B cell (primary cell): ENCODE measurements around the gene ZNF732. TPM values are rescaled to one million over a fixed set of nuclear protein-coding genes. Genes with fewer than 3 reads are reported as not detected.

ENCODE experiments used
- ATAC-seq: fragments of 200-7000 bp; cut with Tn5 transposase; one replicate; pipeline ENCODE4 v1.10.0; 2021; ENCODE audit warnings: low read depth, mild to moderate bottlenecking, moderate number of reproducible peaks, moderate library complexity
- CTCF ChIA-PET: fragments of 350-600 bp; sonication (Branson Sonifier 250); formaldehyde crosslinking; loops from one replicate; lab custom pipeline; 2021; ENCODE audit warnings: antibody characterized with exemption, inconsistent platforms; lab: Charles Lee
- POLR2A ChIA-PET: fragments of 350-600 bp; sonication (Branson Sonifier 250); formaldehyde crosslinking; loops from one replicate; lab custom pipeline; 2021; ENCODE audit warnings: antibody characterized with exemption; lab: Charles Lee
- DNase-seq: peaks from one replicate; pipeline ENCODE4 v3.0.0; 2013
- H2AFZ ChIP-seq: 2 replicates; pipeline ENCODE4 v1.6.1; 2012; ENCODE audit warnings: mild to moderate bottlenecking, low read depth, low read length; ENCODE audit not compliant: insufficient read depth, poor library complexity, severe bottlenecking
- H3K27ac ChIP-seq, 2 donors: 1 replicate in 1 of 2; 2 replicates in 1 of 2; pipeline ENCODE4 v1.5.1; 2012 to 2013; ENCODE audit warnings: low read length in 2 of 2, mild to moderate bottlenecking in 2 of 2, moderate library complexity in 1 of 2
- H3K27me3 ChIP-seq, 4 experiments: fragments of 200-600 bp in 1 of 4; sonication (generic) in 1 of 4; replicated peaks in 1 of 4; 1 replicate in 2 of 4; 2 replicates in 2 of 4; pipeline versions ENCODE4 v1.6.1 to v1.7.0; 2013 to 2016; ENCODE audit warnings: low read length in 3 of 4, mild to moderate bottlenecking in 2 of 4, mixed read lengths in 1 of 4, moderate library complexity in 1 of 4; ENCODE audit not compliant: insufficient read depth in 4 of 4, control insufficient read depth in 3 of 4; ENCODE audit errors: control extremely low read depth in 1 of 4
- H3K36me3 ChIP-seq, 2 experiments: replicated peaks in 1 of 2; 1 replicate in 1 of 2; 2 replicates in 1 of 2; pipeline versions ENCODE4 v1.6.1 to v1.7.1; 2013; ENCODE audit warnings: low read length in 1 of 2; ENCODE audit not compliant: insufficient read depth in 2 of 2, control insufficient read depth in 1 of 2; ENCODE audit errors: control extremely low read depth in 1 of 2, extremely low read depth in 1 of 2
- H3K4me1 ChIP-seq, 2 donors: fragments of 200-600 bp in 1 of 2; sonication (generic) in 1 of 2; 1 replicate in 1 of 2; 2 replicates in 1 of 2; pipeline versions ENCODE4 v1.5.1 to v1.6.1; 2013 to 2017; ENCODE audit warnings: low read length in 2 of 2; ENCODE audit not compliant: control insufficient read depth in 2 of 2, insufficient read depth in 2 of 2
- H3K4me2 ChIP-seq: replicated peaks from 2 replicates; pipeline ENCODE3; 2012; ENCODE audit warnings: mild to moderate bottlenecking, low read depth, low read length; ENCODE audit not compliant: poor library complexity, severe bottlenecking
- H3K4me3 ChIP-seq, 5 experiments: fragments of 200-600 bp in 1 of 5; sonication (generic) in 1 of 5; 1 replicate in 3 of 5; 2 replicates in 2 of 5; pipeline versions ENCODE4 v1.5.1 to v1.7.0; 2011 to 2016; ENCODE audit warnings: low read length in 4 of 5, mild to moderate bottlenecking in 4 of 5, low read depth in 2 of 5, control low read depth in 1 of 5, moderate library complexity in 1 of 5; ENCODE audit not compliant: insufficient read depth in 1 of 5; ENCODE audit errors: control extremely low read depth in 1 of 5, extremely low read depth in 1 of 5
- H3K79me2 ChIP-seq: fragments of 200-600 bp; sonication (generic); one replicate; pipeline ENCODE4 v1.6.0; 2016; ENCODE audit warnings: low read length; ENCODE audit not compliant: control insufficient read depth, insufficient read depth
- H3K9ac ChIP-seq: fragments of 200-600 bp; sonication (generic); 2 replicates; pipeline ENCODE4 v1.6.1; 2017; ENCODE audit warnings: mild to moderate bottlenecking, low read length, moderate library complexity
- H3K9me3 ChIP-seq, 3 donors: one replicate each; pipeline versions ENCODE4 v1.6.1 to v1.7.1; 2013; ENCODE audit warnings: low read length in 2 of 3; ENCODE audit not compliant: control insufficient read depth in 2 of 3, insufficient read depth in 1 of 3; ENCODE audit errors: control extremely low read depth in 1 of 3
- H4K20me1 ChIP-seq: 2 replicates; pipeline ENCODE4 v1.6.0; 2012; ENCODE audit warnings: mild to moderate bottlenecking, low read length; ENCODE audit not compliant: insufficient read depth, control insufficient read depth, poor library complexity, severe bottlenecking
- H3K27ac Mint-ChIP-seq: one replicate; pipeline ENCODE4 v1.8.0; 2021; ENCODE audit warnings: mixed read lengths
- H3K27me3 Mint-ChIP-seq: one replicate; pipeline ENCODE4 v1.8.0; 2021; ENCODE audit warnings: mixed read lengths
- H3K4me1 Mint-ChIP-seq: one replicate; pipeline ENCODE4 v1.8.0; 2021; ENCODE audit warnings: mixed read lengths
- H3K4me3 Mint-ChIP-seq: one replicate; pipeline ENCODE4 v1.8.0; 2021; ENCODE audit warnings: mixed read lengths
- H3K9me3 Mint-ChIP-seq: one replicate; pipeline ENCODE4 v1.8.0; 2022; ENCODE audit warnings: mixed read lengths; ENCODE audit not compliant: insufficient read depth
- CTCF ChIP-seq: fragments of 200-600 bp; IDR thresholded peaks from one replicate; pipeline ENCODE4 v1.8.0; 2022; ENCODE audit warnings: antibody characterized with exemption, mild to moderate bottlenecking
- EZH2 ChIP-seq: IDR thresholded peaks from 2 replicates; pipeline ENCODE4 v1.6.1; 2012; ENCODE audit warnings: borderline replicate concordance, low read depth, mild to moderate bottlenecking, moderate library complexity, low read length; ENCODE audit not compliant: insufficient read depth, poor library complexity, severe bottlenecking
- WGBS: methylation state at CpG from one replicate; pipeline ENCODE4 v1.1.5; 2013; ENCODE audit warnings: missing lambda C conversion rate; ENCODE audit not compliant: insufficient coverage; 5-methylcytosine and 5-hydroxymethylcytosine counted together
- intact Hi-C: fragments of 100-400 bp; cut with micrococcal nuclease; formaldehyde crosslinking; loops from one replicate; pipeline ENCODE4 v1.10.0; 2022
- polyA plus RNA-seq: library from polyadenylated mRNA; depleted of rRNA; stranded (reverse); fragments of >200 nt; gene quantifications from 2 replicates; pipeline ENCODE4 v1.2.3, GENCODE V29; 2012
- total RNA-seq, 2 donors: library from RNA; stranded (reverse); fragments of 120-200 nt in 1 of 2; gene quantifications; 1 replicate in 1 of 2; 2 replicates in 1 of 2; pipeline versions ENCODE4 v1.2.3 to v1.2.4, GENCODE V29; 2013 to 2022

Gene ZNF732
- total and polyA plus RNA-seq, 2 donors (not counting 1 experiment from before 2014, with no cell fraction given) = not detected

DNA sequence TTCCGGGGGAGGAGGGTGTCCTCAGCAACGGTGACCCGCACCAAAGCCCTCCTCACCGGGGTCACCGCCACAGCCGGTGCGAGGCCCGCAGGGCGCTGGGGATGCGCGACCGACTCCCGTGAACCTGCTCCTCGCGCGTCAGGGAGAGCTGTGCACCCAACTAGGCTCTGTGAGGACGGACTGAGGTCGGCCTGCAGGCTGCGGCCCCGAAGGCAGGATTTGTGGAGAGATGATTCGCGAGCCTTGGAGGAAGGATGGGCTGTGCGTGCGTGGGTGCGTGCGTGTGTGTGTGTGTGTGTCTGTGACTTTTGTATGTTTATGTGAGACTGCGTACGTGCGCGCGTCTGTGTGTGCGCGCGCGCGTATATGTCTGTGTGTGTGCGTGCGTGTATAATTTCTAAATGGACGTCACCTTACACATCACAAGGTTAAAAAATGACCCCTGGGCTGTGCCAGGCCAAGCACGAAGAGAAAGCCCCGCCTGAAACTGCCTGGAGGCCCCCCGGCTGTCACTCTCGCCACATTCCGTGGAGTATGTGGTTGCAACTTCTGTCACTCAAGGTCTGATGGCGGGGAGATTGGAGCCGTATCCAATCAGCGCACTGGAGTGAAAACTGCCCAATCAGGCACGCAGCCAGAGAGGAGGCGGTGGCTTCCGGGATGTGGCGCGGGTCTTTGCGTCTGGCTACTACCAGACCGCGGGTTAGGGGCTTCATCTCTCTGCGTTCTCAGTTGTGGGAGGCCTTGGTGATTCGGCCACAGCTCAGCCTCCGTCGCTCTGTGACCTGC, 32.1 kb upstream of the ZNF732 start, which contains the start of gene ZNF141:
TSS of gene ZNF141 (plus strand) at position 672 of the 789 bp plus-strand sequence. CDS start 170 bp downstream, outside the sequence.
- DNase-seq (peak; percentile 97), ATAC-seq (peak; percentile 90)
- intact Hi-C loops = loop anchor here (1.0 to 5.0 kb wide), 7 partner anchors 93 to 585 kb away; partner anchors contain the start of genes PIGG, ZNF718 and ZNF721
- ChIA-PET CTCF (no interaction called here), POLR2A (interaction anchor here (0.8 to 2.5 kb wide), 5 partner anchors 8 to 337 kb away, joined by 3 to 11 read pairs (median 4); partner anchors contain the start of genes ATP5ME, MYL5 and ZNF718)
- WGBS = under 1% methylated on average over 46 of the region's 59 CpGs
- Histone ChIP-seq H3K9me3 (peaks cover 5 to 30% (median 14%) of the 10 kb centered on the region in 3 donors), H4K20me1 (no peaks in the 10 kb centered on the region), H3K4me2 (peak within 1 kb of the TSS; percentile 75), H2AFZ (peak within 1 kb of the TSS; percentile 78), H3K4me3 (peak within 1 kb of the TSS; percentile 61 to 90 (median 82)), H3K9ac (peak within 1 kb of the TSS; percentile 78), H3K27me3 (no peaks in the 10 kb centered on the region), H3K4me1 (peaks cover 16 to 22% of the 10 kb centered on the region in 2 donors), H3K36me3 (peaks cover 2 to 9% of the 10 kb centered on the region in 2 experiments), H3K27ac (peak within 1 kb of the TSS; percentile 91 to 95), H3K79me2 (peaks cover 47% of the 10 kb centered on the region)
- TF ChIP-seq CTCF = no peak
- Mint-ChIP-seq H3K4me3 (peak within 1 kb of the TSS; percentile 100), H3K27ac (peak within 1 kb of the TSS; percentile 100), H3K4me1 (peaks cover 41% of the 10 kb centered on the region), H3K27me3 (no peaks in the 10 kb centered on the region), H3K9me3 (peaks cover 7% of the 10 kb centered on the region)

DNA sequence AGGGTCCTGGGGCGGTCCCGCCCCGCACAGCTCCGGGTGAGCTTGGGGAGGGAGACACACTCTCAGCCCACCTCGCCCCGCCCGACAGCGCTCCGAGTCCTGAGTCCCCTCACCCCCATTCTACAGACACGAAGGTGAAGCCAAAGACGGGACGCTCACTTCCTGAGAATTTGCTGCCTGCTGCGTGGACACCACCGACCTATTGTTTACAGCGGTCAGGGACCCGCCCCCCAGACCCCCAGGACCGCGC, 31.5 kb upstream of the ZNF732 start:
- Mint-ChIP-seq H3K27me3 (no peaks in the 10 kb centered on the region), H3K4me1 (peaks cover 41% of the 10 kb centered on the region), H3K4me3 (peak overlapping the region; percentile 100), H3K27ac (peak overlapping the region; percentile 100), H3K9me3 (peaks cover 4% of the 10 kb centered on the region)
- no peak for TF ChIP-seq CTCF
- no peak for TF ChIP-seq EZH2
- Histone ChIP-seq H3K36me3 (peaks cover 0 to 3% of the 10 kb centered on the region in 2 experiments), H3K4me2 (peak overlapping the region; percentile 75), H4K20me1 (no peaks in the 10 kb centered on the region), H3K4me3 (peak overlapping the region; percentile 61 to 90 (median 82)), H3K4me1 (peaks cover 16 to 22% of the 10 kb centered on the region in 2 donors), H3K9me3 (peaks cover 2 to 31% (median 9%) of the 10 kb centered on the region in 3 donors), H3K79me2 (peaks cover 42% of the 10 kb centered on the region), H2AFZ (peak overlapping the region; percentile 78), H3K9ac (peak overlapping the region; percentile 78), H3K27ac (peak overlapping the region; percentile 91 to 95), H3K27me3 (no peaks in the 10 kb centered on the region)
- intact Hi-C loops = loop anchor here (1.0 to 5.0 kb wide), 7 partner anchors 92 to 585 kb away; partner anchors contain the start of genes PIGG, ZNF718 and ZNF721
- ATAC-seq = no peak
- ChIA-PET CTCF (no interaction called here), POLR2A (interaction anchor here (0.7 to 2.5 kb wide), 3 partner anchors 33 to 337 kb away, joined by 3 to 11 read pairs (median 5); partner anchors contain the start of genes ATP5ME and MYL5)
- no peak for DNase-seq
- 0% methylated on average over 15 of the region's 18 CpGs for WGBS
